ENCODE results near the gene ICE1. TPM values are rescaled to one million over a fixed set of nuclear protein-coding genes. Genes with fewer than 3 reads are reported as not detected.

ICE1 gene
- total and polyA plus RNA-seq, 2 of the 4 experiments (the other 2 are of a cell fraction) = 9.0 to 18.5 TPM

- in situ Hi-C loops (cut with MboI; ENCODE audit: low sequenced_read_pairs) = loop anchor here (5.0 kb wide), 1 partner anchor 279 kb away; the partner anchor contains the start of gene ADAMTS16
- H4K8ac ChIP-seq (ENCODE audit: low read depth in 2 of 2, low read length in 2 of 2) = peak overlapping the region; percentile 47 to 89
- peak overlapping the region; percentile 64 for H3K14ac ChIP-seq (replicated peaks; ENCODE audit: low read depth, low read length)
- peak overlapping the region; percentile 28 for H3K9ac ChIP-seq (ENCODE audit: low read depth, low read length)
- intact Hi-C loops (cut with micrococcal nuclease) = no loop called here
- H3K27ac ChIP-seq (ENCODE audit: insufficient read depth, low read length) = peak overlapping the region; percentile 65
- peaks cover 27% of the 10 kb centered on the region; the same call in 1 of the 2 replicates for H4K20me1 ChIP-seq (ENCODE audit: insufficient read depth, low read length)
- H4K91ac ChIP-seq (ENCODE audit: insufficient read depth, low read depth, low read length) = peak overlapping the region; percentile 10; the same call in 1 of the 2 replicates
- dilution Hi-C loops (cut with HindIII; ENCODE audit: low sequenced_read_pairs, unreplicated experiment) = no loop called here
- no peaks in the 10 kb centered on the region for H3K9me3 ChIP-seq (ENCODE audit: control insufficient read depth, insufficient read depth, low read length)
- H3K4ac ChIP-seq (ENCODE audit: low read depth, low read length) = peak overlapping the region; percentile 53
- peaks cover 7% of the 10 kb centered on the region for H3K4me1 ChIP-seq (ENCODE audit: control insufficient read depth, insufficient read depth, low read length)
- H2BK5ac ChIP-seq (ENCODE audit: low read depth, low read length, poor library complexity, severe bottlenecking) = peak overlapping the region; percentile 55
- no peak overlapping the region for H2BK20ac ChIP-seq (ENCODE audit: low read depth, low read length)
- POLR2A ChIA-PET (ENCODE audit: unreplicated experiment) = interaction anchor here (0.6 kb wide), 1 partner anchor 19 kb away, joined by 3 read pairs; no protein-coding TSS in a partner anchor
- no peaks in the 10 kb centered on the region for H3K27me3 ChIP-seq (ENCODE audit: control insufficient read depth, insufficient read depth, low read length)
- 10% methylated on average over 4 of the region's 24 CpGs; no CpG with 5 or more reads in 1 of the 2 experiments for WGBS, 2 experiments (ENCODE audit: extremely low coverage in 2 of 2, insufficient read length in 1 of 2)
- H2AK9ac ChIP-seq (replicated peaks; ENCODE audit: low read depth, low read length, poor library complexity) = peak overlapping the region; percentile 79
- 0 out of 2 replicates have a peak overlapping the region, but pooled peaks have one; percentile 55 for H3K56ac ChIP-seq (ENCODE audit: extremely low read depth, insufficient read depth, low read length)
- TF ChIP-seq CEBPB (IDR thresholded peaks at IDR 0.05; ENCODE audit: low read depth, low read length) (no peak), RCOR1 (IDR thresholded peaks at IDR 0.05; ENCODE audit: insufficient replicate concordance, low read length) (no peak), FOS (IDR thresholded peaks at IDR 0.05; ENCODE audit: low read depth, low read length) (no peak), MXI1 (IDR thresholded peaks at IDR 0.05; ENCODE audit: borderline replicate concordance, low read depth, low read length) (no peak), BHLHE40 (IDR thresholded peaks at IDR 0.05; ENCODE audit: low read depth, low read length) (no peak), USF2 (IDR thresholded peaks at IDR 0.05; ENCODE audit: low read depth, low read length) (no peak), SMC3 (IDR thresholded peaks at IDR 0.05; ENCODE audit: low read depth, low read length) (no peak), CHD1 (IDR thresholded peaks at IDR 0.05; ENCODE audit: low read depth, low read length) (no peak)
- peak; percentile 5 for DNase-seq
- peaks cover 4 to 30% of the 10 kb centered on the region in 2 experiments; a peak in 3 of 4 replicates for H3K79me1 ChIP-seq (ENCODE audit: low read depth in 1 of 2, low read length in 2 of 2)
- no peak for ATAC-seq (ENCODE audit: low read depth)
- CTCF ChIA-PET = no interaction called here
- no TSS peak for BruUV-seq (replicated peaks)
- H2AK5ac ChIP-seq (ENCODE audit: low read depth, low read length) = 0 out of 2 replicates have a peak overlapping the region, but pooled peaks have one; percentile 26
- H3K4me2 ChIP-seq (ENCODE audit: low read depth, low read length) = peak overlapping the region; percentile 90
- H3K36me3 ChIP-seq (ENCODE audit: control insufficient read depth, insufficient read depth, low read length) = no peaks in the 10 kb centered on the region
- peaks cover 3% of the 10 kb centered on the region for H3K9me1 ChIP-seq (ENCODE audit: insufficient read depth, low read length)
- H2AFZ ChIP-seq (replicated peaks; ENCODE audit: low read length, poor library complexity) = peak overlapping the region; percentile 98
- peak overlapping the region; percentile 4; the same call in 1 of the 2 replicates for H3K18ac ChIP-seq (ENCODE audit: low read depth, low read length)
- H3K4me3 ChIP-seq (ENCODE audit: insufficient read depth, low read depth, low read length) = peak overlapping the region; percentile 59
- peak overlapping the region; percentile 73 for H4K5ac ChIP-seq (ENCODE audit: low read depth, low read length)
- peak overlapping the region; percentile 3; the same call in 1 of the 2 replicates for H3K23ac ChIP-seq (ENCODE audit: low read depth, low read length)
- no peak overlapping the region for H2BK120ac ChIP-seq (ENCODE audit: low read depth, low read length)
- H2BK15ac ChIP-seq (ENCODE audit: low read depth, low read length) = no peak overlapping the region
Observed at GRCh38 chr5:5421149-5421960, 1.1 kb upstream of the ICE1 start.
